ENCODE measurements around the gene LRRC1.
"Not testable (repeated sequence)": the region's sequence is repeated elsewhere in the genome, so short reads cannot be mapped to it uniquely, and the experiment has no call there.

The LRRC1 gene

DNA sequence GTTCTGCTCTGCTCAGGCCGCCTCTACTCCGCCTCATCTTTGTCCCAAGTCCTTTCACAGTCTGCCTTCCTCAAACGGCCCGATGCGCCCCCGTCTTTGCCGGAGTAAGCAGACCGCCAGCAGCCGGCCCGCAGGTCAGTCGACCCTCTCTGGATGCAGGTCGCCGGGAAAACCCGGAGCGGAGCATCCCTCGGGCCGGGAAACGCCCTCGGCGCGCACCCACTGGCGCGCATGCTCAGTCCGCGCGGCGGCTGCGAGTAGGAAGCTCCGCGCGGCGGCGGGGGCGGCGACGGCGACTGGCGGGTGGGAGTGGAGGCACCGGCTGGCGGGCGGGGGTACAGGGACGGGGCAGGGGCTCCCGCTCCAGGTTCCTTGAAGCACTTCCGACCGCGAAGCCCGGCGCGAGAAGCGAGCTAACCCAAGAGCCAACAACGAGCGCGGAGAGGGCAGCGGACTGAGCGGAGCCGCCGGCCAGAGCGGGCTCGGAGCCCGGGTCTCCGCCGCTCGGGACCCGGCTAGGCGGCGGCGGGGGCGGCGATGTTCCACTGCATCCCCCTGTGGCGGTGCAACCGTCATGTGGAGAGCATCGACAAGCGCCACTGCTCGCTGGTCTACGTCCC is at the start of gene LRRC1:
TSS of gene LRRC1 (plus strand) at position 286 of the 620 bp plus-strand sequence. CDS start at position 538, 252 bp downstream.
- DNase-seq = peak; percentile 81

DNA sequence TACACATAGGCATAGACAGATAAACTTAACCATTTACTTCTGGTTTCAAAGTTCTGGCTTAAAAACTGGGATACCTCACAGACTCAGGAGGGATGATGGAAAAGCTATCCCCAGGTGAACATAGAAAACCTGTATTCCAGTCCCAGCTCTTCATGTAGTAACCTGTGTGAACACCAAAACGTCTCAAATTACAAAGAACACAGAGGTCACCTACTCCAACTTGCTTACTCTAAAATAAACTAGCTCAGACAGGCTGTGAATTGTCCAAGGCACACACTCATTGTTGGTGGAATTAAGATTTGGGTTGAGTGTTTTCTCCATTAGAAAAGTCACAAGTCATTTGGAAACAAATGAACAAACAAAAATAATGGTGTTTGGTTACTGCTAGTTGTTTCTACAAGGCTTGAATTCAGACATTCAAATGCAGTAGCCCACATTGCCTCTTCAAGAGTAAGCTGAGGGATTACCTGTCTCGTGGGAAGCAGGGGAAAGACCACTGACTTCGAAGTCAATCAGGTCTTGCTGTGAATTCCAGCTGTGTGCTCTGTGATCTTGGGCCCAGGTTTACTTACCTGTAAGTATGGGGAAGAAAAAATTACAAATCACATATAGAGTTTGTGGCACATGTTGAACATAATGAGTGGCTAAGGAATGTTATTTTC is 48.2 kb upstream of the LRRC1 start:
- DNase-seq = no peak

DNA sequence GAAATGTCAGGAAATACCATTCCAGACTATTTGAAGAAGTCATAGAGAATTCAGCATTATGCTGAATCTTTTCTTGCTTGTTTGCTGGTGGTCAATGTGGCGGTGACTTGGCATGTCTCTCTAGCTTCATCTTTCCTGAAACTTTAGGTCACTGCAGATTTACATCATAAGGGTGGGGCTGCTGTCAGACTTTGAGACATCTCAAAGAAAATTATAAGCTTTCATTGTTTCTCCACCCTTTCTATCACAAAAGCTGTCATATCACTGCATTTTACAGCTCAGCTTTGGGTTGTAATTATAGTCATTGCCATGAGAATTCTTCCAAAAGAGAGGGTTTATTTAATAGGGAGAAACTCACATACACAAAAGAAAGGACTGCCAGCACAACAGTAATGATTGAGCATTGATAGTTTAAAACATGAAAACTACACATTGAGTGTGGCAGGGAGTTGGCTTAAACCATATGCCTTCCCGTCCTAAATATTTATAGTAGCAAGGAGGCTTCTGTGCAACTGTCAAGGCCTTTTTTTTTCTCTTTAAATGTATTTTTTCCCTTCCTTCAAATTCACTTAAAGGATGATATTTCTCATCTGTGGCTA is 44.7 kb upstream of the LRRC1 start:
- DNase-seq = no peak

DNA sequence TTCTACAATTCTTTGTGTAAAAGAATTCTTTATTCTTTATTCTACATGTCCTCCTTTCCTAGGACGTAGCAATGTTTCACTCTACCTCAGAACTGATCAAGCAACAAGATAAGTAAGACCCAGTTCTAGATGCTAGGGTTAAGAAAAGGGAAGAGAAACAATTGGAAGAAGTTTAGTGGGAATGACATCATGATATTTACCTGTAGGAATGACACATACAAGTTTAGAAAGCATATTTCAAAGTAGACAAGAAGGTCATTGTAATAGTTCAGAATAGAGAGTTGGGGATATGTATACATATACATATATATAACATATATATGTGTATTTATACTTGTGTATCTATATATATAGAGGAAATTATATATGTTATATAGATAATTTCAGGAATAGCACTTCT is 43.4 kb upstream of the LRRC1 start:
- no peak for DNase-seq

DNA sequence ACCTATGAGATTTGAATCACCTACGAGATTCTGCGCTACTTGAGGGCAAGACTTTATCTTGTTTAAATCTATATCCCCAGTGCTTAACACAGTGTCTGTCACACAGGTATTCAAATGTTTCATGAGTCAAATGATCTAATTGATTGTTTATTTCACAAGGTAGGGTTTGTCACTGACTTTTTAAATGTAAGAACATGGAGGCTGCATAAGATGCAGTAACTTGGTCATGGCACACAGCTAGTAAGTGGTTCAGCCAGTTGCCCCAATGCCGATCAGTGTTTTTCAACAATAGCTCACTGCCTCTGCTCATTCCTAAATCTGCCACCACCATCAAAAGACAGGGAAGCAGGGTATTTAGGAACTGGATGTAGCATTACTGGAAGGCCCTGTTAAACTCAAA is 42.4 kb upstream of the LRRC1 start:
- DNase-seq = no peak

DNA sequence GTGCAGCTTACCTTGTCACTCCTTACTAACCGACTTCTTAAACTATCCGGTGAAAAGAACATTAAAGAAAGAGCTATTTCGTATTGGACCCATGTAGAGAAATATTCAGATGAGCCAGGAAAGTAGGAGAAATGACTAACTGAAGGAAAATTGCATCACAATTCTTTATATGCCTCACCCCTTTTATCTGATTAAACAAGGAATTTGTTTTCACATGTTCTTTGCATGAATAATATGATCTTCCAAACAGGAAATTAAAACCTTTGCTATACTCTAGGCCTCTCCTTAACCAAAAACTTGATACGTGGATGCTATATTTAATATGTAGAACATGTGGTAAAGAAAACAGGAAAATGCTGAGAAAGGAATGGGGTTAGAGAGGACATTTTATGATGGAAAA is 41.9 kb upstream of the LRRC1 start:
- no peak for DNase-seq

DNA sequence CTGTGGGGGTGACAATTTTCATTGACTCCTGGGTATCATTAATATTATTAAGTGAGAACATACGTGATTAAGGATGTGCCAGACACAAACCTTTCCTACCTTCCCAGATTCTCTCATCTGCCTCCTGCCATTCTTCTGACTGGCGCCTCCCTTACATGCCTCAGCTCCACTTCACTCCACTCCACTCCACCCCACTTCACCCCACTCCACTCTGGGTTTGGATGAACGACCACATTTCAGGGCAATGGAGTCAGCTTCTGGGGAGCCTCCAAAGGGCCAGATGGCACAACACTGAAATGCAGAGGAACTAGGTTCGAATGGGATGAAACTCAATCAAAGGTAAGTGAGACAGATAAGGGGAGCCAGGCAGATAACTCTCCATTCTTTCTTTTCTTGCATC is 40.5 kb upstream of the LRRC1 start:
- no peak for DNase-seq

DNA sequence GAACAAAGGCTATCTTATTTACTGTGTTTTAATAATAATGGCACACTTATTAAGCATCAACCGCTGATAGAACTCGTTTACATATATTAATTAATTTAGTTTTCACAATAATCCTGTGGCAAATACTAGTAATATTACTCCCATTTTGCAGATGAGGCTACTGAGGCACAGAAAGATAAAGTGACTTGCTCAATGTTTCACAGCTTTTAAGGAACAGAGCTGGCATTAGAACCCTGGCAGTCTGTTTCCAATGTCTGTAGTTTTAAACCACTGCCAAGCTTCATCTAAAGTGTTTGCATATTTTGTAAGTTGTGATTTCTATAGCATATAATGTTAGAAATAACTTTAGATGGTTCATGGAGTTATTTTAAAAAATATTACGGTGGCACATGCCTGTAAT is 38.4 kb upstream of the LRRC1 start:
- no peak for DNase-seq

DNA sequence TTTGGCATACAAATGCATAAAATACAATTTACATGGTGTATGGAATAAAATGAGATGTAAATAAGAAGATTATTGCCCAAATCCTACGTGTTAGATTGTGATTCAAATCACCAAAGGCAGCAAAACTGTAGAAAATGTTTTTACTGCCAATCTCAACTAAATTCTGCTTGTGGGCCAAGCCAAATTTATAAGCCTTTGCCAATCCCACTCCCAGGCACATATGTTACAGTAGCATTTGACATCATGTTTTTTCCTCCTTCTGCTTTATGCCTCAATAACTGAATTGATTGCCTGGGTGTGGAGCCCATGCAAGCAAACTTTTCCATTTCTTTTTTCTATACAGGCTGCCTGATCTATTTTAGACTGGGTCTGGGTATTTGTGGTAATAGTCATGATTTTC is 36.3 kb upstream of the LRRC1 start:
- DNase-seq = no peak

DNA sequence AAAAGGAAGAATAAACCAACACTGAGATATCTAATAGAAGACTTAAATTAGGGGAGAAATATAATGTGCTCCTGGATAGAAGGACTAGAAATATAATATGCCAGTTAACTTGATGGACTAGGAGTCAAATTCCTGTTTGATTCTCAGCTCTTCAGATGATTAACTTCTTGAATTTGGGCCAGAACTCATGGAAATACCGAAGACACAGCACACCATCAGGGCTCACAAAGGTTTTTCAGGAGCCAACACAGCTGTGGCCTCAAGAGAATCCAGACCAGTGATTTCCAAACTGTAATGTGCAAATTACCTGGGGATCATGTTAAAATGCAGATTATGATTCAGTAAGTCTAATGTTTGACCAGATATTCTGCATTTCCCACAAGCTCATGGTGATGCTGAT is 33.8 kb upstream of the LRRC1 start:
- no peak for DNase-seq

DNA sequence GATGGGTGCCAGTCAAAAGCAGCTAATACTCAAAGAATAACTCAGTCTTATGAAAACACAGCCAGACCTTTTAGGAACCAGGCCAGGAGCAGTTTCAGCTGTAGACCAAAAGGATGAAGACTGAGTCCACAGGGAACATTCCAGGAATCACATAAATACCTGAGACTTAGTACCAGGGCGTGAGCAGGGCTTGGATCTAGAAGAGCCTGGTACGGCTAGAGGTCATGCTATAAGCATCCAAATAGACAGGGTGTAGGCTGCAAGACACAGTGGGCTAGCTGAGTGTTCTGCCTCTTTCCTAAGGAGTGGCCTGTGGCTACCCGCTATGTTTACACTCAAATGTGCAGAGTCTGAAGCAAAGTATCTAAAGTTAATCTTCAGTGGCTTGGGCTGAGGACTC is 29.5 kb upstream of the LRRC1 start:
- no peak for DNase-seq

DNA sequence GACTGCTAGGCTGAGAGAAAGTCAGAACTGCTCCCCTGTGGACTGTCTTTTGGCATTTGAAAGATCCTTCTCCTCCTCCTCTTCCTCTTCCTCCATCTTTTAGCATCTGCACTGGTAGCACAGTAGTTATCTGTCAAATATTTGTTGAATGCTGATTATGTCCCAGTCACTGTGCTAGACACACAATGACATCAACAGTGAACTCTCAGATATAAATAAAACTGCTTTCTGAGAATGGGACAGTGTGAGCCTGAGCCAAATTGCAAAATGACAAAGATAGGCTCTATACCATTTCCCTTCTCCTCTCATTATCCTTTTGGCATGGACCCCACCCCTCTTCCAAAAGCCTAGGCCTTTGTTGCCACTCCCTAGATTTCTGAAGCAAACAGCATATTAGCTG is 27.9 kb upstream of the LRRC1 start:
- no peak for DNase-seq

DNA sequence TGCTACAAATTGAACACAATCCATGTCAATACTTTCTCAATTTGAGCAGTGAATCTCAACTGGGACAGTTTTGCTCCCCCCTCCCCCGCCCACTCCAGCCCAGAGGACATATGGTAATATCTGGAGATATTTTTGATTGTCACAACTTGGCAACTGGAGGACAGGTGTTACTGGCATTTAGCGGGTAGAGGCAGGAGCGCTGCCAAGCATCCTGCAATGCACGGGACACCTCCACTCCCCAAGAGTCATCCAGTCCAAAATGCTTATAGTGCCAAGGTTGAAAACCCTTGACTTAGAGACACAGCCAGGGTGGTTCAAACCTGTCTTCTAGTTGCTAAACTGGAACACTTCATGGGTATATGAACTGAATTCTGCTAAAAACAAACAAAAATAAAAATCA is 26.9 kb upstream of the LRRC1 start:
- DNase-seq = no peak

DNA sequence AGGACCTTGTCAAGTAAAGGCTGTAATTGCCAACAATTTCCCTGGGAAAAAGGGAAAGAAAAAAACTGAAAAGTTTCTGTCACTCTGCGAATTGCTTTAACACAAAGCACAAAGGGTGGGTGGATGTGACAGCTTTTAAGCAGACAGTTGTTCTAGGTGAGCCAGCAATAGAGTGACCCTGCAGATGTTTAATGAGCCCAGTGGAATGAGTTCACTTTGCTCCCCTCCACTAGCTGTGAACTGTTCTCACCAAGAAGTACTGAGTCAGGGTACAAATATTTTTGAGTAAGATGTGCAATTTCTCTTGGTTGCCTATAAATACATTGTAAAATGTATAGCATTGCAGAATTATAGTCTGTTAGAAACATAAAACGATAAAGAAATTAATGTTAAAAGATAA is 26.2 kb upstream of the LRRC1 start:
- no peak for DNase-seq

DNA sequence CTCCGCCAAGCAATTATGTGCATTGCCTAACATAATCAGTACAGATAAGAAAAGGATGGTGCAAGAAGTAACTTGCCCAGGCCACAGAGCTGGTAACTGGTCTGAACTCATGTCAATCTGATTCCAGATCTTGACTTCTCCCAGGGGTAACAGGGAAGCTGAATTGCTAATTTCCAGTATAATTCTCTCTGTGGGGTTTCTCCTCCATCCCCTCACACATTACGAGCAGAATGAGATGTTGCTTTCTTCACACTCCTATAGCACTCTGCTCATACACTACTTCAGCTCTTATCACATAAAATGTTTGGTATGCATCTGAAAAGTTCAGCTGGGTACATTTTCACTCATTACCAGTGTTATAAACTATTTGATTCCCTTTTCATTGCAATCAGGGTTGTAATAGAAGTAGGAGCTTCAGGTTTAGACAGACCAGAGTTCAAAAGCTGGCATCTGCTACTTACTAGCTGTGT is 24.0 kb upstream of the LRRC1 start:
- no peak for DNase-seq

DNA sequence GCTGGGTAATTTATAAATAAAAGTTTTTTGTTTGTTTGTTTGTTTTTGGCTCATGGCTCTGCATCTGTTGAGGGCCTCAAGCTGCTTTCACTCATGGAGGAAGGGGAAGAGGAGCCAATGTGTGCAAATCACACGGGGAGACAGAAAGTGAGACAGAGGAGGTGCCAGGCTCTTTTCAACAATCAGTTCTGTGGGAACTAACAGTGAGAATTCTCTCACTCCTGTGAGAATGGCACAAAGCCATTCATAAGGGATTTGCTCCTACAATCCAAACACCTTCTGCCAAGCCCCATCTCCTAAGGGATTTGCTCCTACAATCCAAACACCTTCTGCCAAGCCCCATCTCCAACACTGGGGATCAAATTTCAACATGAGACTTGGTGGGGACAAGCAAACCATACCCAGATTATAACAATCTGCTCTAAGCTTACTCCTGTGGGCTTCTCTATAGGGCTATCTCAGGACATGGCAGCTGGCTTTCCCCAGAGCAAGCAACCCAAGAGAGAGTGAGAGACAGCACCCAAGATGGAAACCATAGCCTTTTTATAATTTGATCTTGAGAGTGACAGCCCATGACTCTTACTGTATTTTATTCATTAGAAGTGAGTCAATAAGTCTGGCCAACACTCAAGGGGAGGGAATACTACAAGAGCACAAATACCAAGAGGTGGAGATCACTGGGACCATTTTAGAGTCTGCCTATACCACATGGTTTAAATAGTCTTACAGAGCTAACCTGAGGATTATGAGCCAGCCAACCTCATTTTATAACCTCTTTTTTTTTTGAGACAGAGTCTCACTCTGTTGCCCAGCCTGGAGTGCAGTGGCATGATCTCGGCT is 22.8 kb upstream of the LRRC1 start:
- DNase-seq = no peak

DNA sequence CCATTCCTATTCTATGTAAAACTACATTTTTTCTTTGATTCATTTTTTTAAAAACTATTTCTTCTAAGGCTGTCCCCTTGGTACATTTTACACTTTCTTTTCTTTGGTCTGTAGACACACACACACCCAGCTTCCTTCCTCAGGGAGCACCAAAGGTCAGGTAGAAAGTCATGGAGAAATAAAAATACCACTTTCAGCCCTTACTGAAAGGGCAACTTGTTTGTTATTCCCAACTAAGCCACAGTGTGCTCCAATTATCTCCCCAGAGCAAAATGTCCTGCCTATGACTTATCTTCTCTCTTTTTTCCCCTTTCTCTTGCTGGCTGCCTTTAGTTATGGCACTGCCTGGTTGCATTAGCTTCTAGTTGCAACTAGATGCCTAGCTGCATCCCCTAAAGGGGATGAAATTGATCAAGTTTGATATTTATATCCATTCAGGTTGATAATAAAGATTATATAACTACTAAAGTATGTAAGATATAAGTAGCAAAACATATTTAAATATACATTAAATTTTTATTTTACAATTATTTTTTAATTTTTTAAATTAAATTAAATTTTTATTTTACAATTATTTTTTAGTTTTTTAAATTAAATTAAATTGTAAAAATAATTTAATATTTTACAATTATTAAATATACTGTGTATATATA is 21.6 kb upstream of the LRRC1 start:
- no peak for DNase-seq

DNA sequence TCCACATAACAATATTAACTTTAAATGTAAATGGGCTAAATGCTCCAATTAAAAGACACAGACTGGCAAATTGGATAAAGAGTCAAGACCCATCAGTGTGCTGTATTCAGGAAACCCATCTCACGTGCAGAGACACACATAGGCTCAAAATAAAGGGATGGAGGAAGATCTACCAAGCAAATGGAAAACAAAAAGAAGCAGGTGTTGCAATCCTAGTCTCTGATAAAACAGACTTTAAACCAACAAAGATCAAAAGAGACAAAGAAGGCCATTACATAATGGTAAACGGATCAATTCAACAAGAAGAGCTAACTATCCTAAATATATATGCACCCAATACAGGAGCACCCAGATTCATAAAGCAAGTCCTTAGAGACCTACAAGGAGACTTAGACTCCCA is 18.7 kb upstream of the LRRC1 start:
- not testable (repeated sequence) for DNase-seq

DNA sequence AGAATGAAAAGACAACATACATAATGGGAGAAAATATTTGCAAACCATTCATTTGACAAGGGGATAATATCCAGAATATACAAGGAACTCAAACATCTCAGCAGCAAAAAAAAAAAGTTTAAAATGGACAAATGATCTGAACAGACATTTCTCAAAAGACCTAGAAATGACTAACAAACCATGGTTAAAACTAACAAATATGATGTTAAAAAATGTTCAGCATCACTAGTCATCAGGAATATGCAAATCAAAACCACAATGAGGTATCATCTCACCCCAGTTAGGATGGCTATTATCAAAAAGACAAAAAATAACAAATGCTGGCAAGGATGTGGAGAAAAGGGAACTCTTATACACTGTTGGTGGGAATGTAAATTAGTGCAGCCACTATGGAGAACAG is 9.8 kb upstream of the LRRC1 start:
- not testable (repeated sequence) for DNase-seq

DNA sequence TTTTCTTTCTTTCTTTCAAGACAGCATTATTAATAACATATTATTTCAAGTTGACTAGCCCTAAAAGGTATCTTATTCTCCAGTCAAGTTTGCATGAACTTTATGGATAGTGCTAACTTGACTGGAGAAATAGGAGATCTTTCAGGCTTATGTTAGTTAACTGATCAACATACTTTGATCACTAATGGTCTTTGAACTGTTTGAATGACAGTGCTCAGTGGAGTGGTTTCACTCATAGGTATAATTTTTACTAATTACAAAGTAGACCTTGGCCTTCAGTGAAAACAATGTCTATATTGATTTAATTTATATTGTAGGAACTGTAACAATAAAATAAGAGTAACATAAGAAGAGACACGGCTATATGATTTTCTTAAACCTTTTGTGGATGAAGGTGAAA is 8.0 kb upstream of the LRRC1 start:
- no peak for DNase-seq

DNA sequence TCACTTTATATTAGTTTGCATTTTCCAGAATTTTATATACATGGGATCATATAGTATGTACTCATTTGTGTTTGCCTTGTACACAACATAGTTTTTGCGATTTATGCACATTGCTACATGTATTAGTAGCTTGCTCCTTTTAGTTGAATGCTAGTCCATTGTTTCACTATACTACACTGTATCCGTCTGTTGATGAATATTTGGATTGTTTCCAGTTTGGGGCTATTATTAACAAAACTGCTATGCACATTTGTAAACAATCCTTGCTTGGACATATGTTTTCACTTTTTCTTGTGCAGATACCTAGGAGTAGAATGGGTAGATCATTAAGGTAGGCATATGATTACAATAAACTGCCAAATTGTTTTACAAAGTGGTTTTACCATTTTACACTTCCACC is 3.9 kb upstream of the LRRC1 start:
- DNase-seq = no peak

DNA sequence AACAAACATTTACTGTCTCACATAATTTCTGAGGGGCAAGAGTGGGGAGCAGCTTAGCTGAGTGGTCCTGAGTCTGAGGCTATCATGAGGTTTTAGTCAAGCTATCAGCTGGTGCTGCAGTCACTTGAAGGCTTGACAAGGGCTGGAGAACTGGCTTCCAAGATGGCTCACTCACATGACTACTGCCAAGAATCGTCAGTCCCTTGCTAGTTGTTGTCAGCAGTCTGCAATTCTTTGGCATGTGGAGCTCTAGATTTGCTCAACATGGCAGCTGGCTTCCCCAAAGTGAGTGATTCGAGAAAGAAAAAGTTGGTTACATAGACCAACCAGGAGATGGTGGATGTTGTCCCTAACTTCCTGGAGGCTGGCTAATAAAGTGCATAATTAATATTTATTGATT is 2.8 kb upstream of the LRRC1 start:
- DNase-seq = no peak

DNA sequence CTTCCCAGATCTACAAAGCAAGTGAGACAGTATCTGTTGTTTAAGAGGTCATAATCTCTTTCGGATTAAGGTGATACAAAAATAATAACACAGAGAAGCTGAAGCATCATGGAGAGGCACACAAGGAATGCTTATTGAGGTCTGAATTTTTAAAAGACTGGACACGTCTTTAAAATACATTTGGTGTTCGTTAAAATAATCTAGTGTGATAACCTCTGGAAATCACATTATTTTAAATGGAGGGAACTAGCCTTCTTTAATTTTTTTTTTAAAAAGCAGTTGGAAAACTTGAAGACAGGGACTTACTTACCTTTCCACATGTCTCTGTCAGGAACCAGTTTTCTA is 1.9 kb upstream of the LRRC1 start:
- DNase-seq = no peak

Data from activated T-cell treated with anti-CD3 and anti-CD28 coated beads for 4 hours (primary cell).